Upper lobe of left lung (tissue), 4 donors: ENCODE measurements around the gene PUSL1.

Experiments
- EP300 ChIP-seq, 4 donors: sonication (generic); formaldehyde crosslinking; IDR thresholded peaks; one replicate each; pipeline ENCODE4 v1.5.1; 2017; ENCODE audit warnings: antibody characterized with exemption in 4 of 4, control low read depth in 2 of 4
- POLR2A ChIP-seq, 4 donors: fragments of 450-650 bp; IDR thresholded peaks; one replicate each; pipeline ENCODE4 v1.5.1; 2016 to 2017; ENCODE audit warnings: antibody characterized with exemption in 4 of 4, mild to moderate bottlenecking in 2 of 4
- POLR2AphosphoS5 ChIP-seq, 2 donors: sonication (generic); formaldehyde crosslinking; IDR thresholded peaks; one replicate each; pipeline ENCODE4 v1.5.1; 2017; ENCODE audit warnings: antibody characterized with exemption in 2 of 2
- TF ChIP-seq, protein P1 (sequence below), 6 experiments: fragments of 450-650 bp in 4 of 6; fragments of 200-600 bp in 2 of 6; sonication (generic) in 2 of 6; IDR thresholded peaks; one replicate each; pipeline ENCODE4 v1.5.1; 2016 to 2019; ENCODE audit warnings: antibody characterized with exemption in 6 of 6

GRCh38 chr1:1308756-1309250, 406 bp downstream of the PUSL1 start:
- TF ChIP-seq, protein P1, sequence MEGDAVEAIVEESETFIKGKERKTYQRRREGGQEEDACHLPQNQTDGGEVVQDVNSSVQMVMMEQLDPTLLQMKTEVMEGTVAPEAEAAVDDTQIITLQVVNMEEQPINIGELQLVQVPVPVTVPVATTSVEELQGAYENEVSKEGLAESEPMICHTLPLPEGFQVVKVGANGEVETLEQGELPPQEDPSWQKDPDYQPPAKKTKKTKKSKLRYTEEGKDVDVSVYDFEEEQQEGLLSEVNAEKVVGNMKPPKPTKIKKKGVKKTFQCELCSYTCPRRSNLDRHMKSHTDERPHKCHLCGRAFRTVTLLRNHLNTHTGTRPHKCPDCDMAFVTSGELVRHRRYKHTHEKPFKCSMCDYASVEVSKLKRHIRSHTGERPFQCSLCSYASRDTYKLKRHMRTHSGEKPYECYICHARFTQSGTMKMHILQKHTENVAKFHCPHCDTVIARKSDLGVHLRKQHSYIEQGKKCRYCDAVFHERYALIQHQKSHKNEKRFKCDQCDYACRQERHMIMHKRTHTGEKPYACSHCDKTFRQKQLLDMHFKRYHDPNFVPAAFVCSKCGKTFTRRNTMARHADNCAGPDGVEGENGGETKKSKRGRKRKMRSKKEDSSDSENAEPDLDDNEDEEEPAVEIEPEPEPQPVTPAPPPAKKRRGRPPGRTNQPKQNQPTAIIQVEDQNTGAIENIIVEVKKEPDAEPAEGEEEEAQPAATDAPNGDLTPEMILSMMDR (IDR thresholded peaks at IDR 0.05) = no peak
- no peak for TF ChIP-seq EP300 (IDR thresholded peaks at IDR 0.05)
- peak in 2 of 4 donors; percentile 2 to 10 for TF ChIP-seq POLR2A (IDR thresholded peaks at IDR 0.05)
- no peak for TF ChIP-seq POLR2AphosphoS5 (IDR thresholded peaks at IDR 0.05)
